H1 (cell line): ENCODE results near the gene S100A6. TPM values are rescaled to one million over a fixed set of nuclear protein-coding genes. Genes with fewer than 3 reads are reported as not detected.

ENCODE experiments used
- CREB1 ChIP-seq: IDR thresholded peaks from 2 replicates; pipeline ENCODE4 v1.6.1; 2012; ENCODE audit warnings: inconsistent platforms
- EGR1 ChIP-seq: IDR thresholded peaks from 2 replicates; pipeline ENCODE4 v1.6.1; 2011; ENCODE audit warnings: low read depth, low read length, borderline replicate concordance
- EZH2 ChIP-seq: fragments of 200-600 bp; sonication (generic); IDR thresholded peaks from 2 replicates; pipeline ENCODE4 v1.7.1; 2012; ENCODE audit warnings: low read depth, mild to moderate bottlenecking, moderate library complexity, low read length, inconsistent platforms; ENCODE audit not compliant: severe bottlenecking
- RNF2 ChIP-seq: fragments of 200-900, 300-1000 bp; sonication (generic); IDR thresholded peaks from 2 replicates; pipeline ENCODE4 v1.7.1; 2016; ENCODE audit warnings: borderline replicate concordance, low read depth, mild to moderate bottlenecking, antibody characterized with exemption, low read length; ENCODE audit not compliant: poor library complexity, severe bottlenecking; ENCODE audit errors: missing control alignments
- SIX5 ChIP-seq: IDR thresholded peaks from 2 replicates; pipeline ENCODE4 v1.6.1; 2011; ENCODE audit warnings: mild to moderate bottlenecking, low read depth, low read length
- polyA plus RNA-seq, 7 experiments: library from polyadenylated mRNA; depleted of rRNA in 3 of 7; stranded (reverse) in 5 of 7; unstranded in 2 of 7; fragments of >200 nt in 5 of 7; fragments of 200-250 nt in 2 of 7; gene quantifications; 1 replicate in 5 of 7; 2 replicates in 1 of 7; 4 replicates in 1 of 7; pipeline versions ENCODE4 v1.2.1 to v1.2.3, GENCODE V29; 2011 to 2013; ENCODE audit warnings: missing spikeins in 2 of 7, mixed read lengths in 2 of 7
- total RNA-seq: library from RNA; stranded (reverse); fragmentation: NEBNext Ultra II Directional; extraction: Animal tissue kit (Norgen Biotek cat#: 25700); gene quantifications from 2 replicates; pipeline ENCODE4 v1.2.1, GENCODE V29; 2021

Gene S100A6
- total and polyA plus RNA-seq, 2 of the 8 experiments (the other 6 are each of a cell fraction or from before 2014, with no cell fraction given) = 11.1 to 63.0 TPM

DNA sequence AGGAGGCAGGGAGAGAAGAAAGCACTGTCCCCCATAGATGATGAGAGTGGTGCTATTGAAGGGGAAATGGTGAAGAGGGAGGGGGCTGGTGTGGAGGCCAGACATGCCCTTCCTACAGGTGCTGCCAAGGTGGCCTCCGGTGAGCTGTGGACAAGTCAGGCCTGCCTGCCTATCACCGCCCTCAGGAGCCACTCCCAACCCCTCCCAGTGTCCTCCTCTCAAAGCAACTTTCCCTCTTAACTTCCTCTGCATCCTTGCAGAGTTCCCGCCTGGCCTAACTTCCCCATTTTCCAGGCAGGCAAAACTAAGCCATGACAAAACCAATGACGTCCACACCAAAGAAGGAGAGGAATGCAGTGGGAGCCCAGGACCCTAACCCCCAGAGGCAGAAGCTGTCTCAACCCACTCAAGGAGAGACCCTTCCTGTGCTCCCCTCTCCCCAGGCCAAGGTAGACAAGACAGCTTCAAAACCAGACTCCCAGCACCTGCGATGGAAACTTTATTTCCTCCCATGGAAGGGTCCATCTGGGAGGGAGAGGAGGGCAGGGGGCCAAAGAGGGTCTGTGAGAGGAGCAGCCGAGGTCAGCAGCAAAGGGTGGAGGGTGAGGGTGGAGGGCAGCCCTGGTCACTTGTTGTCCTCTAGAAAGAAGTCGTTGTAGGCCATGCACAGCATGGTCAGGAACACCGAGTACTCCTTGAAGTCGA is 1.0 kb upstream of the S100A6 start (continued):
- TF ChIP-seq SIX5 (no peak), RNF2 (no peak), CREB1 (no peak), EZH2 (no peak), EGR1 (no peak)
